Thoracic aorta (tissue), 2 donors: ENCODE measurements around the gene FRMD8. TPM values are rescaled to one million over a fixed set of nuclear protein-coding genes. Genes with fewer than 3 reads are reported as not detected.
A peak's percentile ranks its signal among the peaks of the same experiment; 100 is the strongest.

Source experiments
- ATAC-seq: fragments of 150-250 bp; one replicate; pipeline ENCODE4 v1.8.0; 2017; ENCODE audit warnings: low read depth; ENCODE audit not compliant: insufficient number of reproducible peaks, low FRiP score
- DNase-seq: peaks from one replicate; pipeline ENCODE4 v3.0.0-alpha.2; 2020; ENCODE audit warnings: low spot score
- H3K27ac ChIP-seq, 2 donors: fragments of 200-600 bp; sonication (generic); 1 replicate in 1 of 2; 2 replicates in 1 of 2; pipeline ENCODE4 v1.5.1; 2016; ENCODE audit warnings: mild to moderate bottlenecking in 2 of 2, moderate library complexity in 2 of 2
- H3K27me3 ChIP-seq: fragments of 200-600 bp; sonication (generic); replicated peaks from 2 replicates; pipeline ENCODE4 v1.6.0; 2016; ENCODE audit warnings: mild to moderate bottlenecking; ENCODE audit not compliant: insufficient read depth
- H3K36me3 ChIP-seq: fragments of 200-600 bp; sonication (generic); one replicate; pipeline ENCODE4 v1.5.1; 2016
- H3K4me1 ChIP-seq, 2 donors: fragments of 200-600 bp; sonication (generic); 1 replicate in 1 of 2; 2 replicates in 1 of 2; pipeline versions ENCODE4 v1.5.1 to v1.6.0; 2016; ENCODE audit warnings: low read depth in 2 of 2, mild to moderate bottlenecking in 1 of 2; ENCODE audit not compliant: control insufficient read depth in 1 of 2
- H3K4me3 ChIP-seq: fragments of 200-600 bp; sonication (generic); 2 replicates; pipeline ENCODE4 v1.5.1; 2016; ENCODE audit warnings: mild to moderate bottlenecking
- H3K9me3 ChIP-seq: fragments of 200-600 bp; sonication (generic); 2 replicates; pipeline ENCODE4 v1.5.1; 2016
- total RNA-seq, 2 donors: library from RNA; depleted of rRNA; stranded (reverse); fragments of >200 nt; gene quantifications; one replicate each; pipeline versions ENCODE4 v1.1.0 to v1.2.3, GENCODE V29; 2016
- TF ChIP-seq, protein P1 (sequence below): fragments of 200-600 bp; sonication (generic); IDR thresholded peaks from one replicate; pipeline ENCODE4 v1.5.1; 2019; ENCODE audit warnings: antibody characterized with exemption

The FRMD8 gene
- total RNA-seq, 2 donors from 2014 or later, result 45.2 to 45.9 TPM

DNA sequence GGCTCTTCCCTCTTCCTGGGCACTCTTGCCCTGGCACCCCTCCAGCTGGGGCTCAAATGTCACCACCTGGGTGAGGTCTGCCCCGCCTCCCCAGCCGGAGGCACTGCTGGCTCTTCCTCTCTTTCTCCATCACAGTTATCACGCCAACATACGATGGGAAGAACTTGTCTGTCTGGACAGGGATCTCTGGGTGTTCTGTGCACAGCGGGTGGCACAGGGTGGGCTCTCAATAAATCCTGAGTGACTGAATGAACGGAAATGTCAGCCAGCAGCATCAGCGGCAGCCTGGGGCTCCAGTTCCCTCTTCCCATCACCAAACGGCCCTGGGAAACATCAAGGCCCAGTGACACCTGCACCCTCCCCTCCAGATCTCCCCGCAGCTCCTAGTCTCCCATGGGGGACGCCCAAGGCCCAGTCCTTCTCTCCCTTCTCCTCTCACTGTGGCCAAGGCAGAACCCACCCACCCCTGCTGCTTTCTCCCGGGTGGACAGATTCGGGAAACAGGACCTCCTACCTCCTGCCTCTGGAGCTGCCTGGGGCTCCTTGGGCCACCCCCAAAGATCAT, 3.6 kb upstream of the FRMD8 start:
- DNase-seq, result no peak
- H3K4me1 ChIP-seq, result peaks cover 17 to 55% of the 10 kb centered on the region in 2 donors
- TF ChIP-seq, protein P1, sequence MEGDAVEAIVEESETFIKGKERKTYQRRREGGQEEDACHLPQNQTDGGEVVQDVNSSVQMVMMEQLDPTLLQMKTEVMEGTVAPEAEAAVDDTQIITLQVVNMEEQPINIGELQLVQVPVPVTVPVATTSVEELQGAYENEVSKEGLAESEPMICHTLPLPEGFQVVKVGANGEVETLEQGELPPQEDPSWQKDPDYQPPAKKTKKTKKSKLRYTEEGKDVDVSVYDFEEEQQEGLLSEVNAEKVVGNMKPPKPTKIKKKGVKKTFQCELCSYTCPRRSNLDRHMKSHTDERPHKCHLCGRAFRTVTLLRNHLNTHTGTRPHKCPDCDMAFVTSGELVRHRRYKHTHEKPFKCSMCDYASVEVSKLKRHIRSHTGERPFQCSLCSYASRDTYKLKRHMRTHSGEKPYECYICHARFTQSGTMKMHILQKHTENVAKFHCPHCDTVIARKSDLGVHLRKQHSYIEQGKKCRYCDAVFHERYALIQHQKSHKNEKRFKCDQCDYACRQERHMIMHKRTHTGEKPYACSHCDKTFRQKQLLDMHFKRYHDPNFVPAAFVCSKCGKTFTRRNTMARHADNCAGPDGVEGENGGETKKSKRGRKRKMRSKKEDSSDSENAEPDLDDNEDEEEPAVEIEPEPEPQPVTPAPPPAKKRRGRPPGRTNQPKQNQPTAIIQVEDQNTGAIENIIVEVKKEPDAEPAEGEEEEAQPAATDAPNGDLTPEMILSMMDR, result no peak

DNA sequence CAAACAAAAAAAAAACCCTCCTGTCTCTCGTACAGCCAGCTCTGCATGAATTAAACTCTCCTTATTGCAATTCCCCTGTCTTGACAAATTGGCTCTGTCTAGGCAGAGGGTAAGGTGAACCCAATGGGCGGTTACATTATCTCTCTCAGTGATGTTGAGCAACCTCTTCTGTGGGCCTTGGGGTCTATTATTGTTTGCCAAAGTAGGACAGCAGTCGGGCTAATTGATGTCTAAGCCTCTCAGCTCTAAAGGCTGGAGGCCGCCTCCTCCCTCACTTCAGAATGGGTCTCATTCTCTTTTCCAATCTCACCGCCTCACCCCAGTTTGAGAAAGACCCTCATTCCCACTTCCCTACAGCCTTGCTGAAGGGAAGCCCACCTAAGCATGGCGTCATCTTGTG, 2.7 kb upstream of the FRMD8 start:
- Histone ChIP-seq H3K27me3 (no peaks in the 10 kb centered on the region), H3K9me3 (no peaks in the 10 kb centered on the region), H3K4me1 (peaks cover 24 to 64% of the 10 kb centered on the region in 2 donors), H3K36me3 (no peaks in the 10 kb centered on the region), H3K27ac (peak overlapping the region; percentile 94 to 97), H3K4me3 (no peak overlapping the region)
- ATAC-seq, result no peak
- TF ChIP-seq, protein P1, result no peak
- DNase-seq, result no peak

More for the DNA sequence above, 3.6 kb upstream of the FRMD8 start:
- Histone ChIP-seq H3K36me3 (no peaks in the 10 kb centered on the region), H3K27ac (peak overlapping the region; percentile 94 to 97), H3K27me3 (no peaks in the 10 kb centered on the region), H3K4me3 (peak overlapping the region; percentile 73), H3K9me3 (no peaks in the 10 kb centered on the region)
- no peak for ATAC-seq

DNA sequence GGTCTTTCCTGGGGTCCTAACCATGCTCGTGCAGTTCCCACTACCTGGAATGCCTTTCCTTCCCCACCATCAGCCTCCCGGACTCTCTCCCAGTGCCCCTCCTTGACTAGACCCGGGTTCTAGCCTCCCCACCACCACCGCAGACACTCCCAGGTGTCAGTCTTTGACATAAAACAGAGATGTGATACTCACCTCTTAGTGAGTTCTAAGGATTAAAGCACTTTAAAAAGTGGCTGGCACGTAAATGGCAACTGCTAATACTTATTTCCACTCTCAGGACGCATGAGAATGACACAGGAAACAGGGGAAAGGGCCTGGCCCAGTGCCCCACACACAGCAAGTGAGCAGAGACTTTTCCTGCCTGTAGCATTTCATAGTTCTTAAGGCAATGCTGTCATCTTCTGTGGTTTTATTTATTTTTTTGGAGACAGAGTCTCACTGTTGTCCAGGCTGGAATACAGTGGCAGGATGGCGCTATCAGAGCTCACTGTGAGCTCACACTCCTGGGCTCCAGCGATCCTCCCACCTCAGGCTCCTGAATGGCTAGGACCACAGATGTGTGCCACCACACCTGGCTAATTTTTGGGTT, 2.0 kb upstream of the FRMD8 start:
- peak overlapping the region; percentile 94 to 97 for H3K27ac ChIP-seq
- H3K27me3 ChIP-seq, result no peaks in the 10 kb centered on the region
- no peak for DNase-seq
- ATAC-seq, result no peak
- no peaks in the 10 kb centered on the region for H3K36me3 ChIP-seq
- TF ChIP-seq, protein P1, result no peak
- no peaks in the 10 kb centered on the region for H3K9me3 ChIP-seq
- peaks cover 28 to 70% of the 10 kb centered on the region in 2 donors for H3K4me1 ChIP-seq
- no peak overlapping the region for H3K4me3 ChIP-seq

DNA sequence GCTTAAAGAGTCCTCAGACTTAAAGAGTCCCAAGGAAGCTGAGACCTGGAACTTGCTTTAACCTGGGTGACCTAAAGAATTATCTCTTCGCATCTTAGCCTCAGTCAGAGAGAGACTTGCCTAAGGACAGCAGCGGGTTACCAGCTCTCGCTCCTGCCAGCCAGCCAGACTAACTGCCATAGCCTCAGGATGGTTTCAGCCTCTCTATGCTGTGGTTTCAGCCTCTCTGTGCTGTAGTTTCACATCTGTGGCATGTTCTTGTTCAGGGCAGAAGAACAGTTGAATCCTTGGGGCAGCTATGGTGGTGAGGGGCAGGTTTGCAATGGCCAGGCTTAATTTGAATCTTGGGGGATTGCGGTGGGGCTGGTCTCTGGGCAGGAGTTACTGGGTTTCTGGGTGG, 2.3 kb downstream of the FRMD8 start:
- Histone ChIP-seq H3K9me3 (no peaks in the 10 kb centered on the region), H3K27me3 (no peaks in the 10 kb centered on the region), H3K4me3 (no peak overlapping the region), H3K4me1 (peaks cover 19 to 64% of the 10 kb centered on the region in 2 donors), H3K27ac (peak overlapping the region in 1 of 2 donors; percentile 12), H3K36me3 (no peaks in the 10 kb centered on the region)
- DNase-seq, result no peak
- TF ChIP-seq, protein P1, result no peak
- no peak for ATAC-seq

DNA sequence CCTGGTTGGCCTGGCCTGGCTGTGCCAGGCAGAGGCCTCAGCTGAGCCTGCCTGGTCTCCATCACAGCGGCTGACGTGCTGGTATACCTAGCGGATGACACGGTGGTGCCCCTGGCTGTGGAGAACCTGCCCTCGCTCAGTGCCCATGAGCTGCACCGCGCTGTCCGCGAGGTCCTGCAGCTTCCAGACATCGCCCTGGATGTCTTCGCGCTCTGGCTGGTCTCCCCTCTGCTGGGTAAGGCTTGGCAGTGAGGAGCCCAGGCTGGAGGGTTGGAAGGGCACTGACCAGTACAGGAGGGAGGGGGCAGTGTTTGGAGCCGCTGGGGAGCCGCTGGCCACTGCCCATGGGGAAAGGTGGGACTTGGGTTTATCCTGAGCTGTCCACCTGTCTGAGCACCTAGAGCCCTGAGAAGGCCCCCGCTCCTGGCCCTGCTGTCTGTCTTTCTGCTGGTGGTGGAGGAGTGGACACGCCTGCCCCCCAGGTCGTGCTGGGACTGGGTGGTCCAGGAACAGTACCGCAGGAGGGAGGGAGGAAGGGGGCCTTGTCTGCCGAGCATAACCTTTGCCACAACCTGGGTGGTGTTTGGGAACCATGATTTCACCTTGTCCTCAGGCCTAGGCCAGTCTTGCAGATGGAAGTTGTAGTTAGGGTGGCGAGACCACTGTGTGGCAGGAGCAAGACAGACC, 3.0 kb downstream of the FRMD8 start:
- DNase-seq (no peak), ATAC-seq (no peak)
- Histone ChIP-seq H3K4me3 (no peak overlapping the region), H3K9me3 (no peaks in the 10 kb centered on the region), H3K36me3 (peaks cover 3% of the 10 kb centered on the region), H3K27ac (peak overlapping the region in 1 of 2 donors; percentile 47), H3K27me3 (no peaks in the 10 kb centered on the region), H3K4me1 (peaks cover 19 to 58% of the 10 kb centered on the region in 2 donors)
- TF ChIP-seq, protein P1, result no peak
